IPS-18c (cell line): ENCODE results near the gene CHN2.

ENCODE experiments used
- H3K4me3 ChIP-seq: 2 replicates; pipeline ENCODE4 v1.7.0; 2013; ENCODE audit warnings: low read depth, mild to moderate bottlenecking, low read length, moderate library complexity; ENCODE audit not compliant: insufficient read depth
- H3K9me3 ChIP-seq: one replicate; pipeline ENCODE4 v1.6.1; 2013; ENCODE audit warnings: mild to moderate bottlenecking, low read length, moderate library complexity; ENCODE audit not compliant: control insufficient read depth, insufficient read depth

Gene CHN2

DNA sequence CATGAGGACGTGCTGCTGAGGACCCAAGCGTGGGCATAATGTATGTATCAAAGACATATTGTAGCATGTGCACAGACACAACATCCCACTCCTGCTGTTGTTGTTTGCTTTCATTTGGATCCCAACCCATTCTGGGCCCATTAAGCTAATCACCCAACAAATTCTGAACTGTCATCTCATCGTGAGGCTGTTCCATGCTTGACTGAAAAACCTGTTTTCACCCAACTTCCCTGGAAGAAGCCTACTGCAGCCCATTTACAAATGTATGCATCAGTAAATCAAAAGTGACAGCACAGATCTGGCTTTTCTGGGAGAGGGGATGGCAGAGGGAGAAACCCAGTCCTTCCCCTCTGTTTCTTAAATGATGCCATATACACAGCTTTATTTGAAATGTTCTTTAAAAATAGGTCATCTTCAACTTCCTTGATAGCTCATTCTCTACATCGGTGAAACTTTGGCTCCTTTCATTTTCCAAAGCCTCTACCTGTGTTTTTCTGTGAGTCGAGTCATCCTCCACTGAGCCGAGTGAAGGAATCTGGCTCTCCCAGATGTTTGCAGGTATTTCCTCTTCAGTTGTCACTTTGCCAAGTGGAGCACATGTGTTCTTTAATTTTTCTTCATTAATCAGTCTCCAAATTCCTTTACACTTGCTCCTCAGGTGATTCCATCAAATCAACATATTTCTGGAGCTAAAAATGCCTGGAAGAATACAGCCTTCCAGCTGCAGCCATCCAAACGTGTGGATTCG is 151.8 kb downstream of the CHN2 start:
- Histone ChIP-seq H3K9me3 (no peaks in the 10 kb centered on the region), H3K4me3 (no peak overlapping the region)

DNA sequence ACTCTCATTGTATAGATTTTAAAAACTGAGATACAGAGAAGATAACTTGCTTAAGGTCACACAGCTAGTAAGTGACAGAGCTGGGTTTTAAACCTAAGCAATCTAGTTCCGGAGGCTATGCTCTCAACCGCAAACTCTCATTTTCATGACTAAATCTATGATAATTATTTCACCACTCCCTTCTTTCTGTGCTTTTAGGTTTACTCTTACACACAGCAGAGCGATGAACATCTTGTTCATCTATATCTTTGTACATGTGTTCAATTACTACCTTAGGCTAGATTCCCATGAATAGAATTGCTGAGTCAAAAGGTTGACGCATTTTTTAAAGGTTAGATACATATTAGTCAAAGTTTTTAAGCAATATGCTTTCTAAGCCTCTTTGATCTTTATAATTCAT is 154.8 kb downstream of the CHN2 start:
- Histone ChIP-seq H3K9me3 (no peaks in the 10 kb centered on the region), H3K4me3 (no peak overlapping the region)

DNA sequence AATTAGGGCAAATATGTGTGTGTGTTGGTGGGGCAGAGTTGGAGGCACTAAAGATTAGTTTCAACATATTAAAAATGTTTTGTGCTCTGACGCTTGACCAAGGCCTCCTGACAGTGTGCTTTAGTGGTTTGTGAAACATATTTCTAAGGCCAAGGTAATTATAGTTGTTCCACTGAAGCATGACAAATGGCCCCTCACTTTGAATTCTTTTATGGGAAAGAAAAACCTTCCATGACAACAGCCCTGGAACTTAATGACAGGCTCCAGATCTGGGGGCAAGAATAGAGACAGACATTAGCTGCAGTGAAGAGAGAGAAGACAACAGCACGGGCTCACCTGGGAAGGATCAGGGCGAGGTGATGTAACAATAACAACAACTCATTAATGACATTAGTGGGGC is 155.8 kb downstream of the CHN2 start:
- Histone ChIP-seq H3K4me3 (no peak overlapping the region), H3K9me3 (no peaks in the 10 kb centered on the region)

DNA sequence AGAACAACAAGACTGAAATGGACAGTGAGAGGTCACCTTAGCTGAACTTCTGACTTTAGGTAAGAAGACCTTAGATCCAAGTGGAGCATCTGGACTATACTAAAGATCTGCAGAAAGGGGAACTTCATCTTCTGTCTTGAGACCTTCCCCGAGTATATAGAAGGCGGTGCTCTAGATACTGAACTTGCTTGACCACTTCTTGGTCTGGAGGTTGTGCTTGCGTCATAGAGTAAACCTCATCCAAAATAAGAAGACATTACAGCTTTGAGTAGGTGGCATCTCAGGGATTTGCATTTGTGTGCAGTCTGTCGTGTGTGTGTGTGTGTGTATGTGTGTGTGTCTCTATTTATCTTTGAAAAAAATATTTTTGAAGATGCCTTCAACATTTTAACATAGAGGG is 157.5 kb downstream of the CHN2 start:
- H3K9me3 ChIP-seq, result no peaks in the 10 kb centered on the region
- H3K4me3 ChIP-seq, result no peak overlapping the region

DNA sequence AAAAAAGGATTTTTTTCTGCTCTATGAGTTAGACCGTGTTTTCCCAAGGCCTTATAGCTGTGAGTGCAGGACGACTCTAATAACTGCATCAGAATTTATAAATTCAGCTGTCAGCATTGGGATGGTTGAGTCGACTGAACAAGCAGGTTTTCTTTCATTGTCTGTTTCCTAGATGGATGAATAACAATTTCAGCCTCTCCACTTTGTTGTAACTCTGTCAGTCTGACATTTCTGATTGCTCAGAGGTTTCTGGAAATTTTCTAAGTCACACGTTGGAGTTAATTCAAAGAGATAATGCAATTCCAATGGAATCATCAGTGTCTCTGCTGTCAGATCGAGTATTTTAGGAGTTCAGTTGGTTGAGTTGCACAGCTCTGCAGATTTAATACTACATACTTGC is 159.2 kb downstream of the CHN2 start:
- no peaks in the 10 kb centered on the region for H3K9me3 ChIP-seq
- H3K4me3 ChIP-seq, result no peak overlapping the region

DNA sequence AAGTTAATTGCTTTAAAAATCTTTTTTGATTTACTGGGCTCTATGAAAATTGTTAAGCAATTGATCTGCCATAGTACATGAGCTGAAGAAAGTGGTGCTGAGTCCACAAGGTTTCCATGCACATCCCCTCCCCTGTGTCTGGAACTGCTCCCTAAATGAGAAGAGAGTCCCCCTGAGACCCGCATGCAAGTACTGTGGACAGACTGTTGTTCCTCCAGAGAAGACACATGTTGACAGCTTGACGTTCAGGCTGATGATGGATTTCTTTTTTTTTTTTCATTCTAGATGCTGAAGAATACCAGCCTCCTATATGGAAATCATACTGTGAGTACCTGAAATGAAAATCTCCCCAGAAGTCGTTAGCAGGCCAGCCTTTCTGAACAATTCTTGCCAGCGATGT is 159.8 kb downstream of the CHN2 start:
- no peaks in the 10 kb centered on the region for H3K9me3 ChIP-seq
- H3K4me3 ChIP-seq, result no peak overlapping the region

DNA sequence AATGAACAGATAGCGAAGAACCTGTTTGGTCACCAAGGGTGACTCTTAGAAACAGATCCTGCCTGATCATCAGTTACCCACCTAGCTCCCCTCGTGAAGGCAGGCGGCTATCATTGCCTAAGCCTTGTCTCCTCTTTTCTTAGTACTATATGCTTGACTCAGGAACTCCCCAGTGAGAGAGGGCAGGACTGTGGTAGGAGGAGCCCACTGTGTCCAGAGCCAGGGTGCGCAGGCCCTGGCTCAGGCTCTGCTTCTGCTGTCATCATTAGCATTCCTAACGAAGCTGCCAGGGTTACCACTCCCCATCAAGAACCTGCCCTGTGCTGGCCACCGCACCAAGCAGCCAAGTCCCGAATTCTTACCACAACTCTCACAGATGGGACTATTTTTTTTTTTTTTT is 160.8 kb downstream of the CHN2 start:
- H3K9me3 ChIP-seq, result no peaks in the 10 kb centered on the region

DNA sequence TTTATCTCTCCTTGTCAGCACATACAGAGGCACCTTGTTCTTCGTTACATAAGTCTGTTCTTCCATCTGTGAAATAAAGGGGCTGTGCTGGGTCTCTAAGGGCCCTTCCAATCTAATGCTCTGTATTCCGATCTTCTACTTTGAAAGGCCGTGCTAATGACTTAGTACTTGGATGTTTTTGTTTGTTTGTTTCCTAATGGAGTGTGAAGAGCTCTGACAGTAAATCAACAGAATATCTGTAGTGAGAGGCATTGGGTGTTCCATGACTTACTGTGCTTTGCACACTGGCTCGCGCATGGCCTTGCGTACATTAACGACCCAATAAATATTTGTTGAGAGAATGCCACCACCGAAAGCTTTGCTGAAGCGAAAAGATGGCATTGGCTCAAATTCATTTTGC is 162.1 kb downstream of the CHN2 start:
- no peak overlapping the region for H3K4me3 ChIP-seq
- H3K9me3 ChIP-seq, result no peaks in the 10 kb centered on the region

More for the DNA sequence above, 160.8 kb downstream of the CHN2 start:
- H3K4me3 ChIP-seq, result no peak overlapping the region

DNA sequence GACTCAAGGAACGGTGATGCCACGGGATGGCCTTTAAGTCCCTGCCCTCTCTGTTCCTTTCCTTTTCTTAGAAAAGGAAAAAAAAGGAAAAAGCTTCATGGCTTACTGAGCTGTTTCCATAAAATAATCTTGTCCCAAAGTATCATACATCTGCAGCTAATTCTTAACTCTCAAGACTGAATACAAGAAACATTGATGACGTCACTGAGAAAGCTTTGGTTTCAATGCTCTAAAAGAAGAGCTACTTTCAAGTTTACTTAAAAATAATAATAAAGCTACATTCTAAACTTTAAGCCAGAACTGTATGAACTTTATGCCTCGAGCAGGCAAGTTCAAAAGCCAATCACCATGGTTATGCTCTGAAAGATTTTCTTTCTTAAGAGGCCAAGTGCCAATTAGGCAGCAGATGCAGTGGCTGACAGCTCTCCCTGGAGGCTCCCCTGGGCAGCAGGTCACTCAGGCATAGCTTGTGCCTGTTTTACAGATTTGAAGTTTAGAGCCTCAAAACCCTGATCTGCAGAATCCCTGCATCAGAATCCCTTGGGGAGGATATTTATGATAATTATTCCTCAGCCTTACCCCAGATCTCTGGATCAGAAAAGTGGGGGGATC is 165.0 kb downstream of the CHN2 start:
- no peaks in the 10 kb centered on the region for H3K9me3 ChIP-seq
- H3K4me3 ChIP-seq, result no peak overlapping the region

DNA sequence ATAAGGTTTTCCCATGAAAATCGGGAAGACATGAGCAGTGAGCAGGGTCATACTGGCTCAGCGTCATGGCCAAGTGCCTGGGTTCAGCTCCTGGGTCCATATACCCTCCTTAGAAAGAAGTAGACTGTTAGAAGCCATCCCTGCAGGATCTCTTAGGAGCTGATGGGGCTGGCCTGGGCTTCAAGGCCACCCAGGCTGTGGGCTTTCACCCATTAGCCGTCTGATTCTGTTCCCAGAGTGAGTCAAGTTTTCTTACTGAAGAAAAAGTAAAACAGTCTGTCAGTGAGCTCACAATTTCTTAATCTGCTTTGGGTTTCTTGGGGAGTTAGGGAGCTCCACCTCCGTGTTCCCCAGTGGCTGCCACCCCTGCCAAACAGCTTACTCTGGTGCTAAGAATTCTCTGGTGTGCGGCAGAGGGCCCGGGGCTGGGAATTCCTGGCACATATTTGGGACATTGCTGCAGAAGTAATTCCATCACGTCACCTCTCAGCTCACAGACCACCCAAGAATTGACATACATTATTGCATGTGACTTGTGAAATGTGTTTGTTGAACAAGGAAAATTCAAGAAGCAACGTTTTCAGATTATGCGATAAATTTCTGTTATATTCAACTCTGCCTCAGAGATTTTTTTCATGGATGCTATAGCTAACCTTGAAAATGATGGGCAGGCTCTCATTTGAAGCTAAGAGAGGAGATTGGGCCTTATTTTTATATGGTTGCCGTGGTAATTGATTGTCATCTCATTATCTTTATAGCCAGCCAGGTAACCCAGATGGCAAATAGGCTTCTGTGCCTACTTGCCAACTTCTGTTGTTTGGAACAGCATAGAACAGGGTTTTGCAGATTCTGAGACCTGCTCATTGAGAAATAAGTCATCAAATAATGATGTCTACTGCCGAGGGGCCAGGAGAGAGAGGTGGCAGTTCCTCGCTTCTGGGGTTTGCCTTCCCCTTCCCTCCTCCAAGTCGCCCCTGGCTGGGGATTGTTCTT is 166.4 kb downstream of the CHN2 start:
- H3K4me3 ChIP-seq, result no peak overlapping the region
- H3K9me3 ChIP-seq, result no peaks in the 10 kb centered on the region

DNA sequence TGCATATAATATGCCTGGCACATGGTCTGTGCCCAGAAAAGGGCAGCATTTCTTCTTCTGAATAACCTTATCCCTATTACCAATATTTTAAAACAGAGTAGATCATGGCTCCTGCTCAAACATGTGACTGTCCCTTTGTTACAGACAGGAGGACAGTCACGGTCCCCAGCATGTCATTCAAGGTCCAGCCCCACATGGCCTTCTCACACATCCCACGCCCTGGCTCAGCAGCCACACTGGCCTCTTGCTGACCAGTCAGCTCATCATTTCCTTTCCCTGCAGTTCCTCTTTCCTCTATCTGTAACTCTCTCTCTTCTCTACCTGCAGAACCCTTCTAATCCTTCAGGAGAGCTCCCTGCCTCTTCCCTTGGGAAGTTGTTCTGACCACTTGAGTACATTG is 167.8 kb downstream of the CHN2 start:
- no peak overlapping the region for H3K4me3 ChIP-seq
- no peaks in the 10 kb centered on the region for H3K9me3 ChIP-seq

DNA sequence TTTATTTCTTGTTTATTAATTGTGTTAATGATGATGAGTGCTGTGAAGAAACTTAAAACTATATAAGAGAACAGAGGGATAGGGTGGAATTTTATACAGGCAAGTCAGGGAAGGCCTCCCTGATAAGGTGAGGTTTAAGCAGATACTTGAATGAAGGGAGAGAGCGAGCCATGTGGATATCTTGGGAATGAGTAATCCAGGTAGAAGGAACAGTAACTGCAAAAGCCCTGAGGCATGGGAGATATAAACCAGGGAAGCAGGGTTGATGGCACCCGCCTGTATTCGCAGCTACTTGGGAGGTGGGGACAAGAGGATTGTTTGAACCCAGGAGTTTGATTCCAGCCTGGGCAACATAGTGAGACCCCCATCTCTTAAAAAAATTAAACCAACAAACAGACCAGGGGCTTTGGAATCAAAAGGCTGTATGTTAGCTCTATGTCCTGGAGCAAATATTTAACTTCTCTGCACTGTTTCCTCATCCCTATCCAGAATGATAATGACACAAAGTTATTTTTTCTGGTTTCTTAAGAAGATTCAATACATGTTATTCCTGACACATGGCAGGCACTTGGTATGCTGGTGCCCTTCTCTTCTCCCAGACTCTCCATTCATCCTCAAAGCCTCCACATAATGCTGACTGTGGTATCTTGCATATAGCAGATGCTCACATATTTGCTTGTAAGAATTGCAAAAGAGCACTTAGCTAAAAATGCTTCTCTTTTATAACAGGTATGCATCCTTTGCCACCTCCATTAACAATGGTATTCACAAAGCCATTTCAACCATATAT is 169.3 kb downstream of the CHN2 start:
- no peaks in the 10 kb centered on the region for H3K9me3 ChIP-seq
- no peak overlapping the region for H3K4me3 ChIP-seq

DNA sequence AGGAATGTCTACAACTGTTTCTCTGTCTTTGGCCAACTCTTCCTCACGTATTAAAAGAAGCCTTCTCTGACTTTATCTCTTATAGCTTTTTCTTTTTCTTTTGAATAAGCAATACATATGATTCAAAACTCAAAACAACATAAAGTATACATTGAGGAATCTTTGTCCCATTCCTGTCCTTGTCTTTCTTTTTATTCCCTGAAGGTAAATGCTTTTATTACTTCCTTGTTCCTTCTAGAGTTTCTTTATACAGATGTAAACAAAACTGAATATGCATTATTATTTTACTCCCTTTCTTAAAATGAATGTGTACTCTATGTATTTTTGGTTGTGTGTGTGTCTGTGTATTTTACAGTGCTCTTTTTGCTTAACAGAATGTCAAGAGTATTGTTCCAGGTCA is 170.1 kb downstream of the CHN2 start:
- H3K9me3 ChIP-seq, result no peaks in the 10 kb centered on the region
- H3K4me3 ChIP-seq, result no peak overlapping the region

DNA sequence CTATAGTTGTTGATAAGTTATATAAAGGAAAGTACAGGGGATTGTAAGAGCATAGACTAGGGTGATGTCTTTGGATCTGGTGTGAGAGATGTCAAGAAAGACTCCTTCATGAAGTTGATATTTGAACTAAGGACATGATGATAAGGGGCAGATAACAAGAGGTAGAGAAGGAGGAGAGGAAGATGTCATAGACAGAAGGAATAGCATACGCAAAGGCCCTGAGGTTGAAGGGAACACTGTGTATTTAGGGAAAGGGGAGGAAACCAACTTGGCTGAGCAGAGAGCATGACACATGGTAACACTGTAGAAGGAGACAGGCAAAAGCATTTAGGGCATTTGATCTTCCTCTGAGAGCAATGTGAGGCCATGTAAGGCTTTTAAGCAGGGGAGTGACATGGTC is 170.8 kb downstream of the CHN2 start:
- Histone ChIP-seq H3K9me3 (no peaks in the 10 kb centered on the region), H3K4me3 (no peak overlapping the region)

DNA sequence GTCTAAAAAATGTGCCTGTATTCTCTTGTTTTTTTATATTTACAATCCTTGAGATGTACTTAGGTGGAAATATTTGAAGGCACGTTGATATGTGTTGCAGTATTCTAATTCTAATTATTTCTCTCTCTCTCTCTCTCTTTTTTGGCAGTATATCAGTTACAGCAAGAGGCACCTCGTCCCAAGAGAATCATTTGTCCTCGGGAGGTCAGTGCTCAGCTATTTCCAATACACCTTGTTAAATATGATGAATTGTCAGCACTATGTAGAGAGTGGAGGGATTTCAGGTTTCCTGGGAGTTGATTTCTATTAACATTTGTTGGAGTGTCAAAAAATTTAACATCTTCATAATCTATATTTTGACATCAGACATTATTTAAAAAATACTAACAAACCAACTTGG is 173.2 kb downstream of the CHN2 start:
- H3K4me3 ChIP-seq, result no peak overlapping the region
- H3K9me3 ChIP-seq, result no peaks in the 10 kb centered on the region

DNA sequence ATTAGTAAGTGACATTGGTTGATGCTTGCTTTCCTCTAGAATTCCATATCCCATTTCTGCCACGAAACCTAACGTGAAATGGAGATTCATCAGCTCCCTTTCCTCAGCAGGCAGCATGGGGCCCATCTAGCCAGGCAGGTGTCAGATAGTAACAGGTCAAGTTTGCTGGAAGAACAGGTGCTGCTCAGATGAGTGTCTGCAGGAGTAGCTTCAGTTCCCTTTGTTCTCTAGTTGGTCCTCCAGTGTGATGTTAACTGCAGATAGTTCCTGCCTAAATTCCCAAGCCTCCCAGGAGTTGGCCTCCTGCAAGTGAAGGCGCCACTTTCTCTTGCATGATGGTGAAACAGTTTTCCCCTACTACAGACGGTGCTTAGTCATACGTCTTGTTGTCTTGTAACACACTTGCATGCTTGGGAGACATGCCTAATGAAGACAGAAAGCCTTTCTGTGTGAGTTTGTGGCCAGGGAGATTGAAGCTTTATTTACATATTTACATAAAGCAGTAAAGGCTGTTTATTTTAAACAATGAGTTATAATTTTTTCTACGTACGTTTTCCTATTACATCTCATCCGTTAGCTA is 175.4 kb downstream of the CHN2 start:
- Histone ChIP-seq H3K9me3 (no peaks in the 10 kb centered on the region), H3K4me3 (no peak overlapping the region)
